K562 (cell line): ENCODE data around the gene SNX27. TPM values are rescaled to one million over a fixed set of nuclear protein-coding genes. Genes with fewer than 3 reads are reported as not detected.

ENCODE experiments used
- CBX5 ChIP-seq: IDR thresholded peaks from 2 replicates; pipeline ENCODE4 v1.6.1; 2014; ENCODE audit warnings: low read depth, borderline replicate concordance
- CTBP1 ChIP-seq: fragments of 450-650 bp; IDR thresholded peaks from 2 replicates; pipeline ENCODE4 v1.6.1; 2016; ENCODE audit warnings: borderline replicate concordance
- ESRRA ChIP-seq: fragments of 450-650 bp; IDR thresholded peaks from 2 replicates; pipeline ENCODE4 v1.6.1; 2014; ENCODE audit warnings: low read depth, mild to moderate bottlenecking, moderate library complexity, borderline replicate concordance
- HDAC8 ChIP-seq: fragments of 450-650 bp; IDR thresholded peaks from 2 replicates; pipeline ENCODE4 v1.6.1; 2016; ENCODE audit warnings: mild to moderate bottlenecking, missing genetic modification characterization, moderate library complexity, missing compliant biosample characterization
- ILF3 ChIP-seq: fragments of 450-650 bp; IDR thresholded peaks from 2 replicates; pipeline ENCODE4 v1.6.1; 2018; ENCODE audit warnings: antibody characterized with exemption, mild to moderate bottlenecking, moderate library complexity, borderline replicate concordance
- LARP7 ChIP-seq: fragments of 450-650 bp; IDR thresholded peaks from 2 replicates; pipeline ENCODE4 v1.6.1; 2016
- MYC ChIP-seq, 2 experiments: fragments of 250-450 bp in 1 of 2; sonication (Bioruptor Pico) in 1 of 2; IDR thresholded peaks; 2 replicates each; pipeline versions ENCODE4 v1.5.1 to v1.6.1; 2012 to 2021; ENCODE audit warnings: low read depth in 2 of 2, borderline replicate concordance in 1 of 2, improper control_type of control experiment in 1 of 2, low read length in 1 of 2, mild to moderate bottlenecking in 1 of 2, moderate library complexity in 1 of 2
- NR4A1 ChIP-seq, 2 experiments: fragments of 250-450 bp in 1 of 2; fragments of 450-650 bp in 1 of 2; sonication (Bioruptor Pico) in 1 of 2; IDR thresholded peaks; 2 replicates each; pipeline versions ENCODE4 v1.4.0 to v1.6.1; 2016 to 2020; ENCODE audit warnings: mild to moderate bottlenecking in 2 of 2, missing compliant biosample characterization in 1 of 2, missing genetic modification characterization in 1 of 2, moderate library complexity in 1 of 2
- RBBP5 ChIP-seq: fragments of 200-600 bp; sonication (generic); IDR thresholded peaks from 2 replicates; pipeline ENCODE4 v1.6.1; 2012; ENCODE audit warnings: borderline replicate concordance, mild to moderate bottlenecking, low read length, control low read depth, inconsistent platforms; ENCODE audit not compliant: insufficient read depth, poor library complexity, severe bottlenecking
- RBFOX2 ChIP-seq: fragments of 200-400 bp; formaldehyde crosslinking; IDR thresholded peaks from 2 replicates; pipeline ENCODE4 v1.6.1; 2017; ENCODE audit warnings: low read depth, mild to moderate bottlenecking, low read length, moderate library complexity
- SOX6 ChIP-seq: fragments of 450-650 bp; IDR thresholded peaks from 2 replicates; pipeline ENCODE4 v1.6.1; 2014; ENCODE audit warnings: mild to moderate bottlenecking
- SP2 ChIP-seq: IDR thresholded peaks from 2 replicates; pipeline ENCODE4 v1.6.1; 2011; ENCODE audit warnings: mild to moderate bottlenecking, low read depth, low read length, moderate library complexity; ENCODE audit not compliant: poor library complexity, severe bottlenecking; ENCODE audit errors: extremely low read depth
- TBP ChIP-seq: optimal IDR thresholded peaks from 2 replicates; pipeline ENCODE3; 2011; ENCODE audit warnings: low read depth, low read length, improper control_type of control experiment
- TEAD4 ChIP-seq, 2 experiments: sonication (generic) in 1 of 2; formaldehyde crosslinking in 1 of 2; IDR thresholded peaks; 2 replicates each; pipeline versions ENCODE4 v1.6.1 to v1.8.0; 2012 to 2022; ENCODE audit warnings: borderline replicate concordance in 1 of 2, inconsistent platforms in 1 of 2, low read length in 1 of 2, mild to moderate bottlenecking in 1 of 2, missing genetic modification reagents in 1 of 2
- ZNF589 ChIP-seq: fragments of 200-800 bp; sonication (Bioruptor generic); IDR thresholded peaks from 2 replicates; pipeline ENCODE4 v1.6.1; 2016; ENCODE audit warnings: low read depth, missing genetic modification characterization, missing compliant biosample characterization
- ZSCAN32 ChIP-seq: fragments of 450-650 bp; formaldehyde crosslinking; IDR thresholded peaks from 2 replicates; pipeline ENCODE4 v1.4.0; 2020; ENCODE audit warnings: mild to moderate bottlenecking, moderate library complexity
- polyA plus RNA-seq, 8 experiments: library from polyadenylated mRNA; depleted of rRNA in 4 of 8; stranded (reverse) in 5 of 8; unstranded in 3 of 8; fragments of >200 nt; fragmentation: Nextera tagmentation in 2 of 8; fragmentation: Illumina TruSeq in 1 of 8; extraction: Ambion mirVana in 2 of 8; extraction: Trizol in 1 of 8; gene quantifications; 2 replicates each; pipeline versions ENCODE4 v1.2.1 to v1.2.3, GENCODE V29; 2011 to 2014; ENCODE audit warnings: inconsistent platforms in 1 of 8, missing spikeins in 1 of 8
- total RNA-seq, 7 experiments: library from RNA; depleted of rRNA in 6 of 7; stranded (reverse); fragments of >200 nt in 6 of 7; fragmentation: Illumina TruSeq in 2 of 7; extraction: Trizol in 2 of 7; gene quantifications; 2 replicates each; pipeline versions ENCODE4 v1.2.1 to v1.2.3, GENCODE V29; 2011 to 2021; ENCODE audit warnings: low replicate concordance in 1 of 7
- TF ChIP-seq, protein P1 (sequence below), 2 experiments: fragments of 250-450 bp in 1 of 2; fragments of 450-650 bp in 1 of 2; sonication (Bioruptor Pico) in 1 of 2; IDR thresholded peaks; 2 replicates each; pipeline versions ENCODE4 v1.6.1 to v1.8.0; 2016 to 2021; ENCODE audit warnings: mild to moderate bottlenecking in 2 of 2, moderate library complexity in 2 of 2, missing compliant biosample characterization in 1 of 2, missing genetic modification characterization in 1 of 2
- TF ChIP-seq, protein P2 (sequence below), 2 experiments: IDR thresholded peaks; 2 replicates each; pipeline ENCODE4 v1.6.1; 2011; ENCODE audit warnings: borderline replicate concordance in 1 of 2, control low read depth in 1 of 2, low read depth in 1 of 2, low read length in 1 of 2, mild to moderate bottlenecking in 1 of 2, mixed read lengths in 1 of 2, moderate library complexity in 1 of 2; ENCODE audit not compliant: insufficient read depth in 1 of 2, insufficient read length in 1 of 2, poor library complexity in 1 of 2, severe bottlenecking in 1 of 2; ENCODE audit errors: extremely low read depth in 1 of 2
- TF ChIP-seq, protein P3 (sequence below): fragments of 250-450 bp; sonication (Bioruptor Pico); IDR thresholded peaks from 2 replicates; pipeline ENCODE4 v1.9.0; 2021; ENCODE audit warnings: mild to moderate bottlenecking, inconsistent platforms

SNX27 gene
- total and polyA plus RNA-seq, 9 of the 15 experiments (the other 6 are each of a cell fraction or from before 2014, with no cell fraction given), result 4.5 to 18.7 (median 10.1) TPM

DNA sequence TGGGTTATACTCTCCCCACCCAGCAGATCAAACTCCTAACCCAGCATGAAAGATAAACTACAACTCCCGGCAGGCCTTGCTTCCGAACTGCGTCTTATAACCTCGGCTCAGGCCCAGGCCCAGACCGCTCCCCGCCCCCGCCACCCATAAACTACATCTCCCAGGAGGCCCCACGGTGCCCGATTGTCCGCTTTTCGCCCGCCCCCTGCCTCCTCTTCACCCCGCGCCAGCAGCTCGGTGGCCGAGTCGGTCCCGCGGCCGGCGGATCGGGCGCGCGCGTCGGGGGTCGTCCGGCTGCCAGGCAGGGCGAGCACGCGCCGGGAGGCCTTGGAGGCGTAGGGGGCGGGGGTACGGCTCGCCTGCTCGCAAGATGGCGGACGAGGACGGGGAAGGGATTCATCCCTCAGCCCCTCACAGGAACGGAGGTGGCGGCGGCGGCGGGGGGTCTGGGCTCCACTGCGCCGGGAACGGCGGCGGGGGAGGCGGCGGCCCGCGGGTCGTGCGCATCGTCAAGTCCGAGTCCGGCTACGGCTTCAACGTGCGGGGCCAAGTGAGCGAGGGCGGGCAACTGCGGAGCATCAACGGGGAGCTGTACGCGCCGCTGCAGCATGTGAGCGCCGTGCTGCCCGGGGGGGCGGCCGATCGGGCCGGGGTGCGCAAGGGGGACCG lies at the start of gene SNX27 (continued):
- TF ChIP-seq, protein P1, sequence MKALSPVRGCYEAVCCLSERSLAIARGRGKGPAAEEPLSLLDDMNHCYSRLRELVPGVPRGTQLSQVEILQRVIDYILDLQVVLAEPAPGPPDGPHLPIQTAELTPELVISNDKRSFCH (CRISPR knock-in tag; IDR thresholded peaks at IDR 0.05), result no peak
- TF ChIP-seq, protein P1 (tag; IDR thresholded peaks at IDR 0.05), result peak; percentile 69; the same call in 1 of the 2 replicates
- peak; percentile 29; the same call in 1 of the 2 replicates for TF ChIP-seq ESRRA
- no peak for TF ChIP-seq ZNF589 (CRISPR knock-in tag)
- no peak for TF ChIP-seq CBX5
- TF ChIP-seq CTBP1, result peak; percentile 74; the same call in 1 of the 2 replicates
- peak; percentile 66 for TF ChIP-seq TBP
- TF ChIP-seq ZSCAN32 (CRISPR knock-in tag), result 0 out of 2 replicates have a peak, but pooled peaks have one; percentile 20
- TF ChIP-seq RBBP5, result peak; percentile 92
- peak; percentile 31; the same call in 1 of the 2 replicates for TF ChIP-seq SOX6
- TF ChIP-seq ILF3, result peak; percentile 56; the same call in 1 of the 2 replicates
- TF ChIP-seq, protein P2, sequence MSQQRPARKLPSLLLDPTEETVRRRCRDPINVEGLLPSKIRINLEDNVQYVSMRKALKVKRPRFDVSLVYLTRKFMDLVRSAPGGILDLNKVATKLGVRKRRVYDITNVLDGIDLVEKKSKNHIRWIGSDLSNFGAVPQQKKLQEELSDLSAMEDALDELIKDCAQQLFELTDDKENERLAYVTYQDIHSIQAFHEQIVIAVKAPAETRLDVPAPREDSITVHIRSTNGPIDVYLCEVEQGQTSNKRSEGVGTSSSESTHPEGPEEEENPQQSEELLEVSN (IDR thresholded peaks at IDR 0.05; ENCODE audit: borderline replicate concordance in 1 of 2, extremely low read depth in 1 of 2, insufficient read depth in 1 of 2, insufficient read length in 1 of 2, low read depth in 1 of 2, low read length in 1 of 2, poor library complexity in 1 of 2, severe bottlenecking in 1 of 2), result peak; percentile 50 to 58
- TF ChIP-seq LARP7, result no peak
- TF ChIP-seq TEAD4 (IDR thresholded peaks at IDR 0.05; ENCODE audit: low read length), result no peak
- TF ChIP-seq TEAD4 (CRISPR knock-in tag; IDR thresholded peaks at IDR 0.05; ENCODE audit: borderline replicate concordance), result no peak
- TF ChIP-seq, protein P3, sequence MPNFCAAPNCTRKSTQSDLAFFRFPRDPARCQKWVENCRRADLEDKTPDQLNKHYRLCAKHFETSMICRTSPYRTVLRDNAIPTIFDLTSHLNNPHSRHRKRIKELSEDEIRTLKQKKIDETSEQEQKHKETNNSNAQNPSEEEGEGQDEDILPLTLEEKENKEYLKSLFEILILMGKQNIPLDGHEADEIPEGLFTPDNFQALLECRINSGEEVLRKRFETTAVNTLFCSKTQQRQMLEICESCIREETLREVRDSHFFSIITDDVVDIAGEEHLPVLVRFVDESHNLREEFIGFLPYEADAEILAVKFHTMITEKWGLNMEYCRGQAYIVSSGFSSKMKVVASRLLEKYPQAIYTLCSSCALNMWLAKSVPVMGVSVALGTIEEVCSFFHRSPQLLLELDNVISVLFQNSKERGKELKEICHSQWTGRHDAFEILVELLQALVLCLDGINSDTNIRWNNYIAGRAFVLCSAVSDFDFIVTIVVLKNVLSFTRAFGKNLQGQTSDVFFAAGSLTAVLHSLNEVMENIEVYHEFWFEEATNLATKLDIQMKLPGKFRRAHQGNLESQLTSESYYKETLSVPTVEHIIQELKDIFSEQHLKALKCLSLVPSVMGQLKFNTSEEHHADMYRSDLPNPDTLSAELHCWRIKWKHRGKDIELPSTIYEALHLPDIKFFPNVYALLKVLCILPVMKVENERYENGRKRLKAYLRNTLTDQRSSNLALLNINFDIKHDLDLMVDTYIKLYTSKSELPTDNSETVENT (CRISPR knock-in tag), result 0 out of 2 replicates have a peak, but pooled peaks have one; percentile 15
- peak; percentile 66; the same call in 1 of the 2 replicates for TF ChIP-seq NR4A1 (CRISPR knock-in tag; IDR thresholded peaks at IDR 0.05)
- no peak for TF ChIP-seq NR4A1 (tag; IDR thresholded peaks at IDR 0.05)
- peak; percentile 90 for TF ChIP-seq HDAC8 (tag)
- TF ChIP-seq MYC (IDR thresholded peaks at IDR 0.05; ENCODE audit: low read depth, low read length), result peak; percentile 54
- no peak for TF ChIP-seq MYC (CRISPR knock-in tag; IDR thresholded peaks at IDR 0.05; ENCODE audit: borderline replicate concordance, low read depth)
- peak; percentile 80 for TF ChIP-seq RBFOX2
- TF ChIP-seq SP2, result no peak
